Esophagus (tissue), 2 donors: Measurements from ENCODE around the gene ADARB2. TPM values are rescaled to one million over a fixed set of nuclear protein-coding genes. Genes with fewer than 3 reads are reported as not detected.
"Not testable (repeated sequence)": the region's sequence is repeated elsewhere in the genome, so short reads cannot be mapped to it uniquely, and the experiment has no call there.

ENCODE experiments used
- H3K27ac ChIP-seq, 2 donors: one replicate each; pipeline ENCODE4 v1.5.1; 2013; ENCODE audit warnings: low read depth in 2 of 2, mild to moderate bottlenecking in 2 of 2, inconsistent platforms in 1 of 2, low read length in 1 of 2, moderate library complexity in 1 of 2
- H3K27me3 ChIP-seq, 2 donors: one replicate each; pipeline ENCODE4 v1.6.1; 2013; ENCODE audit warnings: low read length in 2 of 2, control low read depth in 1 of 2, mild to moderate bottlenecking in 1 of 2; ENCODE audit not compliant: insufficient read depth in 2 of 2, control insufficient read depth in 1 of 2
- H3K36me3 ChIP-seq, 2 donors: one replicate each; pipeline ENCODE4 v1.6.1; 2013; ENCODE audit warnings: low read length in 1 of 2; ENCODE audit not compliant: control insufficient read depth in 2 of 2, insufficient read depth in 2 of 2
- H3K4me1 ChIP-seq, 2 donors: one replicate each; pipeline ENCODE4 v1.6.1; 2013; ENCODE audit warnings: low read length in 1 of 2; ENCODE audit not compliant: control insufficient read depth in 2 of 2, insufficient read depth in 2 of 2
- H3K4me3 ChIP-seq, 2 donors: one replicate each; pipeline ENCODE4 v1.5.1; 2013; ENCODE audit warnings: low read length in 2 of 2, mild to moderate bottlenecking in 2 of 2, low read depth in 1 of 2, moderate library complexity in 1 of 2
- H3K9me3 ChIP-seq, 2 donors: one replicate each; pipeline ENCODE4 v1.6.1; 2013; ENCODE audit warnings: mild to moderate bottlenecking in 2 of 2, low read depth in 1 of 2, low read length in 1 of 2, moderate library complexity in 1 of 2; ENCODE audit not compliant: control insufficient read depth in 2 of 2, insufficient read depth in 1 of 2
- WGBS, 2 donors: extraction: QIAGEN DNeasy Blood & Tissue Kit; methylation state at CpG; one replicate each; pipeline ENCODE4 v1.1.7; 2013; 5-methylcytosine and 5-hydroxymethylcytosine counted together
- polyA plus RNA-seq, 2 donors: library from polyadenylated mRNA; stranded (reverse); fragments of 200-250 nt; gene quantifications; one replicate each; pipeline ENCODE4 v1.2.3, GENCODE V29; 2013
- donor health status: healthy with polysubstance abuse.
- donor health status: Bipolar disorder and iron deficiency.

ADARB2 gene
- polyA plus RNA-seq, 2 donors, result 0.33 to 0.65 TPM

- not testable (repeated sequence) for H3K4me1 ChIP-seq, H3K27me3 ChIP-seq, H3K27ac ChIP-seq, H3K36me3 ChIP-seq, H3K9me3 ChIP-seq, H3K4me3 ChIP-seq
- WGBS, 2 donors, result 38 to 39% methylated on average over 12 to 13 of the region's 13 CpGs
Observed at GRCh38 chr10:1617376-1618317, 119.7 kb downstream of the ADARB2 start.

GRCh38 chr10:1616701-1617100 is 120.6 kb downstream of the ADARB2 start:
- not testable (repeated sequence) for H3K4me1 ChIP-seq, H3K27me3 ChIP-seq, H3K27ac ChIP-seq, H3K4me3 ChIP-seq, H3K36me3 ChIP-seq, H3K9me3 ChIP-seq
- 54 to 58% methylated on average over 9 of the region's 9 CpGs for WGBS, 2 donors

- Histone ChIP-seq H3K27me3 (no peaks in the 10 kb centered on the region), H3K36me3 (no peaks in the 10 kb centered on the region), H3K27ac (no peak overlapping the region), H3K9me3 (no peaks in the 10 kb centered on the region), H3K4me1 (no peaks in the 10 kb centered on the region), H3K4me3 (no peak overlapping the region)
- 82 to 84% methylated on average over 12 of the region's 12 CpGs for WGBS, 2 donors
Observed at GRCh38 chr10:1615186-1615954, 122.0 kb downstream of the ADARB2 start.

- Histone ChIP-seq H3K36me3 (no peaks in the 10 kb centered on the region), H3K4me3 (no peak overlapping the region), H3K9me3 (no peaks in the 10 kb centered on the region), H3K27me3 (no peaks in the 10 kb centered on the region), H3K27ac (no peak overlapping the region), H3K4me1 (no peaks in the 10 kb centered on the region)
- WGBS, 2 donors, result 51 to 58% methylated on average over 9 of the region's 9 CpGs
Observed at GRCh38 chr10:1613511-1613910, 123.8 kb downstream of the ADARB2 start.

DNA sequence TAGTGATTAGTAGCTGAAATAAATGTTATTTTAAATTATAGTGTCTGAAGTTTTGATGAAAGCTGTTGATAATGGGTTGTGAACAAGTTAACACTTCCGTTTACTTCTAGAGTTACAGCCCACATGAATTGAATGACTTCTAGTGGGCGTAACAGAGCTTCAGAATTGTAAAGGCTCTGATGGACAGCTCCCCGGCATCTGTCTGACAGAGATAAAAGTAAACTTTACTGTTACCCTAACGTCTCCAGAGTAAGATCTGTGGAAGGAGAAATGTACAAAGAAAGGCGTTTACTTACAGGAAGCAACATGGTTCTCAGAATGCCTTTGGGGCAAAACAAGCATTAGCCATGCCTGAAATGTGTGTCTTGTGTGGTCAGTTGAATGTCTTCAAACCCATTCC is 124.4 kb downstream of the ADARB2 start:
- Histone ChIP-seq H3K36me3 (no peaks in the 10 kb centered on the region), H3K9me3 (no peaks in the 10 kb centered on the region), H3K27ac (no peak overlapping the region), H3K4me3 (no peak overlapping the region), H3K27me3 (no peaks in the 10 kb centered on the region), H3K4me1 (no peaks in the 10 kb centered on the region)
- 23 to 33% methylated on average over 5 of the region's 5 CpGs for WGBS, 2 donors

DNA sequence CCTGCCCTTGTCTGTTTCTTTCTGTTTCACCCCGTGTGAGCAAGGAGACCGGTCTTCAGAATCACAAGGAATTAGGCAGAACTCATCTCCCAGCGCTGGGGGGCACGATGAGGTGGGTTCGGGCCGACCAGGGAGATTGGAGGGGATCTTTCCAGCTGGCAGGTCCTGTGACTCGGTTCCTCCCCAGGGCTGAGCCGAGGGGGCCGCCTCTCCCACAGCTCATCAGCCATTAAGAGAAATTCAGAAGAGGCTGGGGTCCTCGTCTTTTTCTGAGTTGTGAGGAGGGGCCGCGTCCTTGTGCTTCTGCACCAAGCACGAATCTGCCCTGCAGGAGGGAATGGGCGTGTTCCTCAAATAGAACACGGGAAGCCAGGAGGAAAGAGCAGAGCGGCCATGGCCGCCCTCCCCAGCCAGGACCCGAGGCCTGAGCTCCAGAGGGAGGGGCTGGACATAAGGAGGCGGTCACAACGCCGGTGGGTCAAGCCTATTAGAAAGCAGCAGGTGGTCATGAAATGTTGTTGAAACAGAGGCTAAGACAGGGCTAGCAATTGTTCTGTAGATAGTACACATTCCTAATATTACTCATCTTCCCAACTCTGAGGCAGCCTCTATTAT is 125.3 kb downstream of the ADARB2 start:
- Histone ChIP-seq H3K27me3 (no peaks in the 10 kb centered on the region), H3K9me3 (no peaks in the 10 kb centered on the region), H3K4me1 (no peaks in the 10 kb centered on the region), H3K27ac (no peak overlapping the region), H3K36me3 (no peaks in the 10 kb centered on the region), H3K4me3 (no peak overlapping the region)
- WGBS, 2 donors, result 69 to 75% methylated on average over 21 of the region's 21 CpGs

DNA sequence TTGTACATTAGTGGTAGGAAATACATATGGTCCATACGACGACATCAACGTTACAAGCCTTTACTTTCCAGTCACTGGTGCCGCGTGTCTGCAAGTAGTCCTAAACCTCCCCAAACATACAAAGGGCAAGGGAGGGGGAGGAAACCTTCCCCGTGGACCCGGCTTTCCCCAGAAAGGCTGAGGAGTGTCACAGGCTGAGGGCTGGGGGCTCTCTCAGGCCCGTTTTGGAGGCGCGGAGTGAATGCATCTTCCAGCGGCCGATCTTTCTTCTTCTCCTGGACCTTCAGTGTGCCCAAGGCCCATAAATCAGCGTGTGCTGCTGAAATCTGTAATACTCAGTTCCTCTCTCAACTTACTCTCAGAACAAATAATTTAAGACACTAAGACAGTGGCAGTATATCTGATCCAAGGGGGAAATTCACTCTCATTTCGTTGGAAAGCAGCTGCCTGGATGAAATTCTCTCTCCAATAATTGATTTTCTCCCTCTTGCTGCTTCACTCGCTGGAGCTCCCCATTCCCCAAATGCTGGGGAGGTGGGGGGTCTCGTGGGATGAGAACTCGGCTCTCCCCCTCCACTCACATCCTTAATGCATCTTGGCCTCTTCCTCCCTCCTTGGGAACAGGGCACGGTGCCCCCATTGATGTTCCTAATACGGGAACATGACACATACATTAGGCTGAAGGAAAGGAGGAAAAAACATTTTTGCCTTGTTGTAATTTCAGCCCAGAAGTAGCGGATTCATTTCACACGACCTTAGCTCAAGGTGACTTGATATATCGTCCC is 126.1 kb downstream of the ADARB2 start:
- no peak overlapping the region for H3K4me3 ChIP-seq
- WGBS, 2 donors, result 81 to 90% methylated on average over 22 of the region's 22 CpGs
- no peaks in the 10 kb centered on the region for H3K27me3 ChIP-seq
- no peaks in the 10 kb centered on the region for H3K36me3 ChIP-seq
- no peaks in the 10 kb centered on the region for H3K9me3 ChIP-seq
- no peaks in the 10 kb centered on the region for H3K4me1 ChIP-seq
- no peak overlapping the region for H3K27ac ChIP-seq

DNA sequence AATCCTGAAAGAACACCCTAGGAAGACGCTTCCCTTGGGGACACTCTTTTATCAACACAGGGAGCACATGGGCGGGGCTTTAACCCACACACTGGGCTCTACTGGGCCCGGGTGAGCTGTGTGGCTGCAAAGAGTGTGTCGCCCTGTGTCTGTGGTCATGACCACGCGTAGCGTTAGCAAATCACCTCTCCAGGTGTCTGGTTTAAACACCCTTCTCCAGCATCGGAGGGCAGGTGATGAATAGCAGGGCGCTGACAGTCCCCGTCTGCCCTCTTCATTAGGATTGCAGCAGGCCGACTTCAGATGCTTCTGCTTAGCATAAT is 127.7 kb downstream of the ADARB2 start:
- WGBS, 2 donors, result 73 to 78% methylated on average over 11 of the region's 11 CpGs
- H3K36me3 ChIP-seq, result no peaks in the 10 kb centered on the region
- H3K9me3 ChIP-seq, result no peaks in the 10 kb centered on the region
- no peaks in the 10 kb centered on the region for H3K4me1 ChIP-seq
- no peak overlapping the region for H3K27ac ChIP-seq
- H3K4me3 ChIP-seq, result no peak overlapping the region
- H3K27me3 ChIP-seq, result no peaks in the 10 kb centered on the region
